HG03571 (cell line): Measurements from ENCODE around the gene MLXIPL.
"Not testable (repeated sequence)": the region's sequence is repeated elsewhere in the genome, so short reads cannot be mapped to it uniquely, and the experiment has no call there.

ENCODE experiments used
- ATAC-seq: cut with Tn5 transposase; IDR thresholded peaks from one replicate; pipeline ENCODE4 v1.9.1; 2021; ENCODE audit not compliant: unreplicated experiment

Gene MLXIPL

DNA sequence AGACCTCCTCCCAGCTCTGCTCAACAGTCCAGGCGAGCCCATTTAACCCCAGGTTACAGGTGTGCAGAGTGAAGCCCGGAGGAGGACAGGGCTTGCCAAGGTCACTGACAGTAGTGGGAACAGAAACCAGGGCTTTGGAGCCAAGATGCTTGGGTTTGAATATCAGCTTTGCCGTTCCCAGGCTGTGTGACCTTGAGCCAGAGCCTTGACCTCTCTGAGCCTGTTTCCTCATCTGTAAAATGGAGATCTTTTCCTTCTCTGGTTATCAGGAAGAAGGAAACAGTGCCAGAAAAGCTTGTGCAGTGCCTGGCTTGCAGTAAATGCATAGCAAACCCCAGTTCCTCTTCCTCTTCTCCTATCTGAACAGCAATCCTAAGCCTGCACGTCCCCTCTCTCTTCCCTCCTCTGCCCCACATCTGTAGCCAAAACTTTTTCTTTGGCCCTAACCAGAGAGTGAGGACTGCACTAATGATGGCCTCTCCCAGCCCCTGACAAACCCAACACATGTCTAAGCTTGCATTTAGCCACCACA lies 21.4 kb upstream of the MLXIPL start:
- ATAC-seq, result no peak

DNA sequence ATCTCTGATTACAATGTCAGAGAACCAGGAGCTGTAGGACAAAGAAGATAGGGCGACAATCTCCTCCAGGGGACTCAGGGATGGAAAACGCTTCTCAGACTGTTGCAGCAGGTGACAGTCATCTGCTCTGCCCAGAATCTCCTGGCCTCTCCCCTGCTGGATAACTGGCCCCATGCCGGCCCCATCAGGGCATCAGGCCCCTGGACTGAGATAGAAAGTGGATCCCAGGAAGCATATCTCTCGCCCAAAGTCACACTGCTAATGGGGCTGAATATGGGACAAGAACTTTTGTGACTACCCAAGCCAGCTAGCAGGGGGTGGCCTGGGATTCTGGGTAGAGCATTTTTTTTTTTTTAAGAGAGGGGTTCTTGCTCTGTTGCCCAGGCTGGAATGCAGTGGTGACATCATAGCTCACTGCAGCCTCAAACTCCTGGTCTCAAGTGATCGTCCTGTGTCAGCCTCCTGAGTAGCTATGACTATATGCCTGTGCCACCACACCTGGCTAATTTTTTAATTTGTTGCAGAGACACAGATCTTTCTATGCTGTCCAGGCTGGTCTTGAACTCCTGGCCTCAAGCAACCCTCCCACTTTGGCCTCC lies 20.5 kb upstream of the MLXIPL start:
- no peak for ATAC-seq

DNA sequence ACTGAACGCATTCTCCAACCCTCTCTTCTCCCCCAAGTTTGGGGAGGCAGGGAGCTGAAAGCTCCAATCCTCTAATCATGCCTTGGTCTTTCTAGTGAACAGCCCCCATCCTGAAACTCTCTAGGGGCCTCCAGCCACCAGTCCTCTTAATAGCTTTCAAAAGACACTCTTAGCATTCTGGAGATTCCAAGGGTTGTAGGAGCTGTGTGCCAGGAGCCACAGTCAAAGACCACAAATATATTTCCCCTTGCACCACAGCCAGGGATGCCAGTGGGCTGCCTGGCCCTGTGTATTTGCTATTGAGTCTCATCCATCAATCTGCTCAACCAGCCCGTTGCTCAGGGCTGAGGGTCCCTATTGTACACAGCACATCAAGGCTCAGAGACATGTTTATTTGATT lies 18.5 kb upstream of the MLXIPL start:
- ATAC-seq, result no peak

DNA sequence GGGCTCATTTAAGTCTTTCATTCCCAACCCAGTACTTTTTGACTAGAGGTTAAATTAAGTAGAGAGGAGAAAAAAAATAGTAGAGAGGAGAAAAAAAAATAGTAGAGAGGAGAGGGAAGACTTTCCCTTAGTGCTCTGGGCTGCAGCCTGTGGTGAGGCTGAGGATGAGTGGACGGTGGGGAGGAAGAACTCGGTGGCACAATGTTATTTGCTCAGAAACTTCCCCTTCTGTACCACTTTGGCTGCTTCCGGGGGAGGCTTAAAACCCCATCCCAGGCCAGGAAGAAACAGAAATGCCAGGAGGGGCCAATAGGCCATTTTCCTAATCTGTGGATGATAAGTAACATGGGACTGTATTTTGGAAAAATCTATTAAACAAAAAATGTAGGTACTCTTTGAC lies 14.6 kb upstream of the MLXIPL start:
- ATAC-seq, result no peak

DNA sequence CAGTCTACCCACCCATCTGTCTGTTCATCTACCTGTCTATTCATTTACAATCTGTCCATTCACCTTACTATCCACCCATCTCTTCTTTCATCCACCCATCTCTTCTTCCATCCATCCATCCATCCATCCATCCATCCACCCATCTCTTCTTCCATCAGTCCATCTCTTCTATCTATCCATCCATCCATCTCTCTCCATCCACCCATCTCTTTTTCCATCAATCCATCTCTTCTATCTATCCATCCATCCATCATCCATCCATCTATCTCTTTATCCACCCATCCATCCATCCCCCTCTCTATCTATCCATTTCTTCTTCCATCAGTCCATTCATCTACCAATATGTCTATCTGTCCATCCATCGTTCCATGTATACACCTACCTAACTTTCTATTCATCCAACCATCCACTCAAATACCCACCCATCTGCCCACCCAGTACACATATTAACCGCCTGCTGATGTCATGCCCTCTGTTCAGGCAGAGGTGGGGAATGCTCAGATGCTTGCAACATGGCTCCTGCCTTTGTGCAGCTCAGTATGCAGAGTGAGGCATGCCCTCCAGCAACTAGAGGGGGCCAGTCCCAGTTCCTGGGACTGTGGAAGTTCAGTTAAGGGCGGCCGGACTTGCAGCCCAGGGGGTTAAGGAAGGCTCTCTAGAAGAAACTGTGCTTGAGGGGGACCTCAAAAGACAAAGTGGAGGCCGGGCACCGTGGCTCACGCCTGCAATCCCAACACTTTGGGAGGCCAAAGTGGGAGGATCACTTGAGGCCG lies 11.3 kb upstream of the MLXIPL start:
- ATAC-seq, result no peak

DNA sequence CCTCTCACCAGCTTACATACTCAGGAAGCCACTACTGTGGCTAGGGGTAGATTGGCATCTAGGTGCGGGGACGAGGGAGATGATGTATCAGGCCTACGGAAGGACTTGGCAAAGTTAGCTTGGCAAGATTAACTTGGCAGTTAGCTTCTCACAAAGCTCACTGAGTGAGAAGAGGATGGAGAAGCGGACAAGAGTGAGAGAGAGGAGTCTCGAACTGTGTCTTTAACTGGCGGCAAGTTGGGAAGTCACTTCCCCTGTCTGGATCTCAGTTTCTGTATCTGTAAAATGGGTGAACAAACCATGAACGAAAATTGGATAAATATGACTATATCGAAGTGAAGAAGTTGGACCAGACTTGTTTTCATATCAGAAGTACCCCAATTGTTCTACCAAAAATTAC lies 9.5 kb upstream of the MLXIPL start:
- ATAC-seq, result no peak

DNA sequence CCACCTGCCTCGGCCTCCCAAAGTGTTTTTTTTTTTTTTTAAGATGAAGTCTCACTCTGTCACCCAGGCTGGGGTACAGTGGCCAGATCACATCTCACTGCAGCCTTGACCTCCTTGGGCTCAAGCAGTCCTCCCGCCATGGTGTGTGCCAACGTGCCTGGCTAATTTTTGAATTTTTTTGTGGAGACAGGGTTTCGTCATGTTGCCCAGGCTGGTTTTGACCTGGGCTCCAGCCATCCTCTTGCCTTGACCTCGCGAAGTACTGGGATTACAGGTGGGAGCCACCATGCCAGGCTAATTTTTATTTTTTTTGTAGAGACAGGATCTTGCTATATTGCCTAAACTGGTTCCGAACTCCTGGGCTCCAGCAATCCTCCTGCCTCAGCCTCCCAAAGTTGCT lies 9.0 kb upstream of the MLXIPL start:
- no peak for ATAC-seq

DNA sequence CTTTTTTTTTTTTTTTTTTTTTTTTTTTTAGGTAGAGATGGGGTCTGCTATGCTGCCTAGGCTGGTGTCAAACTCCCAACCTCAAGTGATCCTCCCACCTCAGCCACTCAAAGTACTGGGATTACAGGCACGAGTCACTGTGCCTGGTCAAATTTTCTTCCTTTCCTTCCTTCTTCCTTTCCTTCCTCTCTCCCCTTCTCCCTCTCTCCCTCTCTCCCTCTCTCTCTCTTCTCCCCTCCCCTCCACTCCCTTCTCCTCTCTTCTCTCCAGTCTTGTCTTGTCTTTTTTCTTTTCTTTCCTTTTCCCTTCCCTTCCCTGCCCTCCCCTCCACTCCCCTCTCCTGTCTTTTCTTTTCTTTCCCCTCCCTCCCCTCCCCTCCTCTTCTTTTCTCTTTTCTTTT lies 7.2 kb upstream of the MLXIPL start:
- no peak for ATAC-seq

DNA sequence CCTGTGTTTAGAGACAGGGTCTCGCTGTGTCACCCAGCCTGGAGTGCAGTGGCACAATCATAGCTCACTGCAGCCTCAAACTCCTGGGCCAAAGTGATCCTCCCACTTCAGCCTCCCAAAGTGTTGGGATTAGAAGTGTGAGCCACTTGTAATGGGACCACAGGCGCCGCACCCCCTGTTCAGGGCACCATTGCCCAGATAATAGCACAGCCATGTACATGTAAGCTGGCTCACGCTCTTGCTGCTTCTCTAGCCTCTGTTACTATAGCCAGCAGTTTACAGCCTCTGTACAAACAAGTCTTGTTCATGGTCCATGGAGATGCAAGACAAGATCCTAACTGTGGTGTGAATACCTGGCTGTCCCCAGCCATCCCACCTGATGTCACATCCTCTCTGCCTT lies 4.2 kb upstream of the MLXIPL start:
- no peak for ATAC-seq

DNA sequence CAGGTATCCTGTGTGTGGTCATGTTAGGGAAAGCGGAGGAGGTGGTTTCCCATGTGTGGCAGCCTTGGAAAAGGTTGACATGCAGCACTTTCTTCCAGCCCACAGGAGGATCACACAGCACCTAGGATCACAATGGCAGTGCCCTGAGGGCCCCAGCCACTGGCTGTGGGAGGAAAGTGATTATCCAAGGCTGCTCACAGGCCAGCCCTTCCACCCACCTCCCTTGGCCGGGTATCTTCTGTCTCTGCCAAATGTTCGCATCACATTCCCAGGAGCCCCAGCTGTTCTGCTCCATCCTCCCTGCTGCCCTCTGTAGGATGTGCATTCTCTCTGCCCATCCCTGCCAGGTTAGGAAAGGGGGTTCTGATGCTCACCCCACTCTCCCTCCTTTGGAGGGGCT lies 2.5 kb upstream of the MLXIPL start:
- no peak for ATAC-seq

DNA sequence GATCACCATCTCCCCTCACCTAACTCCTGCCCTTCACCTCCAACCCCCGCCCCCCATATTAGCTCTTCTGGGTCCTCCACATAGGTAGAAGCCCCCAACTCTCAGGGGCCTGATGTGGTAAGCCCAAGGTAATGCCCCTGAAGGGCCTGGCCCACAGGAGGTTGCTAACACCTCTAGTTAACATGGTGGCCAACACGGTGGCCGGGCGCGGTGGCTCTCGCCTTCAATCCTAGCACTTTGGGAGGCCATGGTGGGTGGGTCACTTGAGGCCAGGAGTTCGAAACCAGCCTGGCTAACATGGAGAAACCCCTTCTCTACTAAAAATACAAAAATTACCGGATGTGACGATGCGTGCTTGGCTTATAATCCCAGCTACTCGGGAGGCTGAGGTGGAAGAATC lies 954 bp upstream of the MLXIPL start:
- ATAC-seq, result no peak

DNA sequence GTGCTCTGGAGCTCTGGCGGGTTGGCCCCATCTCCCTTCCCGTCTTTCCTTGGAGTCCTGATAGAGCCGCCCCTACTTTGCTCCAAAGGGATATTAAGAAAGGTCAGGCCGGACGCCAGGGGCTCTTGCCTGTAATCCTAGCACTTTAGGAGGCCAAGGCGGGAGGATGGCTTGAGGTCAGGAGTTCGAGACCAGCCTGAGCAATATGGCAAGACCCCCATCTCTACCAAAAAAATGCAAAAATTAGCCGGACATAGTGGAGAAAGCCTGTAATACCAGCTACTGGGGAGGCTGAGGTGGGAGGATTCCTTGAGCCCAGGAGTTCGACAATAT lies 313 bp upstream of the MLXIPL start:
- ATAC-seq, result no peak

DNA sequence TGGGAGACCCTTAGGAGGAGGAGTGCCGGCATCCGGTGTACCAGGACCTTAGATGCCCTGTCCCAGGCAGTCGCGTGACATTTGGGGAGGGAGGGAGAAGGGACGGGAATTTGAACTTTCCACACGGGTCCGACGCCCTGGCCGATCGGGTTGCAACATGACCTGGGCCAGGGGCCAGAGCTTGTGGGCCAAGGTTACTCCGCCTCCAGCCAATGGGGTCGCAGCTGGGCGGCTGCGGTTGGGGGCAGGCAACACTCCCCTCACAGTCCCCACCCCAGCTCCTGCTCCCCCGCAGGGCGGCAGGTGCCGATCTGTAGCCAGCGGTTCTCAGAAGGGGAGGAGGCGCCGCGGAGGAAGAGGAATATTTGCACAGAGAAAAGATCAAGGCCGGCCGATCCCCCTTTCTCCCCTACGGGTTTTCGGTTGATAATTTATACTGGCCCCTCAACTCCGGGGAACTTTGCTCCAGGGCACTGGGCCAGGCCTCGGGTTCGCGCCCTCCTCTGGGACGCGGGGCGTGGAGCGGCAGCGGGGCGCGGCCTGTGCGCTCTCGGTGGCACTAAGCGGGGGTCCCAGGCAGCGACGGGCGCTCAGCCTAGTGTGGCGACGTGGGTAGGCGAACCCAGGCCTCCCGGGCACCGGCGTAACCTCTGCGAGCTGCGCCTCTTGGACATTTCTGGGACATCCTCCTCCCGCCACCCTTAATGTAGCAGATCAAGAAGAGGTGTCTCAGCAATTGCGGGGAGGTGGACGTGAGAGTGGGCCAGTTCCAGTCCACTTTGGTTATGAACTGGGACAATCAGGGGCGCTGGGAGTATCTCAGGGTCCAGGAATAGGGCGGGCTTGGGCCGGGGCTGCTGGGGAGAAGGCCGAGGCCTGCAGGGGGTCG lies 1.2 kb downstream of the MLXIPL start:
- no peak for ATAC-seq

DNA sequence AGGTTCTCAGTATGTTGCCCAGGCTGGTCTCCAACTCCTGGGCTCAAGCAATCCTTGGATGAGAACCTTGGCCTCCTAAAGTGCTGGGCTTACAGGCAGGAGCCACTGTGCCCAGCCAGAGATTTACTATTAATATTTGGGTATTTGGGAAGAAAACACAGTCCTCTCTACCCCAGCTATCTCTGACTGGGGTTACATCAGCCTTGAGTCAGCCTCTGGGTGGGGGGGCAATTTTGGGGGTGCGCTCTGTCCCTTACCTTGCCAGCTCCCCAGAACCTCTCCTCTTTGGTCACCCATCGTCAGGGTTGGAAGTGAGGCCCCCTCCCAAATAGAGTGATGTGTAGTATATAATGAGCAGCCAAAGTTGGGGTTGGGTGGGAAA lies 1.8 kb downstream of the MLXIPL start:
- no peak for ATAC-seq

DNA sequence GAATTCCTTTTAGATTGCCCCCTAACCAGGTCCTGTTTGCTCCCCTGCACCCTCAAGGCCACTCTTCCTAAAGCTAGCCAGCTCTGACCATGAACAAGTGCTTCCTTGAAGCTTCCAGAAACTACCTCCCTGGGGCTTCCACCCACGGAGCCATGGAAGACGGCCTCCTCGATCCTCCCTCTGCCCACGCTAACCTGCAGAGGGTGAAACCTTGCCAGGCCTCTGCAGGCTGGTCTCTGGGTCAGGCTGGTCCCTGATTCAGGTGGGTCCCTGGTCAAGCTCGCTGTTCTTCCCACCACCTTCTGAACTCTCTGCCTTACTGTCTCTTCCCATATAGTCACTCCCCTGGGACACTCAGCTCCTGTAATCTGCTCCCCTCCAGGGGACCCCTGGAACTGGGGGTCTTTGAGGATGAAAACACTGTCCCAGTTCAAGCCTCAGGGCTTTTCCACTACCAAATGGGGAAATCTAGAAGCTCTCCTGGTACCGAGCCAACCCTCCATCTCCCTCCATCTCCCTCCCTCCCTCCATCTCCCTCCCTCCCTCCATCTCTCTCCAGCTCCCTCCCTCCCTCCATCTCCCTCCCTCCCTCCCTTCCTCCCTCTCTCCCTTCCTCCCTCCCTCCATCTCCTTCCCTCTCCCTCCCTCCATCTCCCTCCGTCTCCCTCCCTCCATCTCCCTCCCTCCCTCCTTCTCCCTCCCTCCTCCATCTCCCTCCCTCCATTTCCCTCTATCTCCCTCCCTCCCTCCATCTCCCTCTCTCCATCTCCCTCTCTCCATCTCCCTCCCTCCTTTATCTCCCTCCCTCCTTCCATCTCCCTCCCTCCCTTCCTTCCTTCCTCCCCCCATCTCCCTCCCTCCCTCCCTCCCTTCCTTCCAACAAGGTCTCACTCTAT lies 2.9 kb downstream of the MLXIPL start:
- no peak for ATAC-seq

DNA sequence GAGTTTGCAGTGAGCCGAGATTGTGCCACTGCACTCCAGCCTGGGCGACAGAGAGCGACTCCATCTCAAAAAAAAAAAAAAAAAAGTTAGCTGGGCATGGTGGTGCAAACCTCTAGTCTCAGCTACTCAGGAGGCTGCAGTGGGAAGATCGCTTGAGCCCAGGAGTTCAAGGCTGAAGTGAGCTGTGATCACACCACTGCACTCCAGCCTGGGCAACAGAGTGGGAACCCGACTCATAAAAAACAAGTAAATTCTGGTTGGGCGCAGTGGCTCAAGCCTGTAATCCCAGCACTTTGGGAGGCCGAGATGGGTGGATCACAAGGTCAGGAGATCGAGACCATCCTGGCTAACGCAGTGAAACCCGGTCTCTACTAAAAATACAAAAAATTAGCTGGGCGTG lies 4.9 kb downstream of the MLXIPL start:
- ATAC-seq, result not testable (repeated sequence)

DNA sequence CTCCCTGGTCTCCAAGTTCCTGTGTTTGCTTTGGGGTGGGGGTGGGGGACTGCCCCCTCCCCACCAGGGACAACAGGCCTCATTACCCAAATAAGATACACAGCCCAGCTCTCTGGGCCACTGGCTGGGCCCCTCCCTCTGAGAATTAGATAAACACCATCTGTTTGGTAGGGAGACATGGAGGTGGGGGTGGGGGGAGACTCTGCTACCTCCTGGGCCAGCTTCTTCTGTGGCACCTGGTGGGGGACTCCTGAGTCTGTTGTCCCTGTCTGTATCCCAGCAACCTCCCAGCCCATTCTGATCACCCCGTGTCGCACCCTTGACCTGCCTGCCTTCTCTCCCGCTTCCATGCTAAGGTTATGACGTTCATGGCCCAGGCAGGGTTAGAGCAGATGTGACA lies 5.8 kb downstream of the MLXIPL start:
- no peak for ATAC-seq

DNA sequence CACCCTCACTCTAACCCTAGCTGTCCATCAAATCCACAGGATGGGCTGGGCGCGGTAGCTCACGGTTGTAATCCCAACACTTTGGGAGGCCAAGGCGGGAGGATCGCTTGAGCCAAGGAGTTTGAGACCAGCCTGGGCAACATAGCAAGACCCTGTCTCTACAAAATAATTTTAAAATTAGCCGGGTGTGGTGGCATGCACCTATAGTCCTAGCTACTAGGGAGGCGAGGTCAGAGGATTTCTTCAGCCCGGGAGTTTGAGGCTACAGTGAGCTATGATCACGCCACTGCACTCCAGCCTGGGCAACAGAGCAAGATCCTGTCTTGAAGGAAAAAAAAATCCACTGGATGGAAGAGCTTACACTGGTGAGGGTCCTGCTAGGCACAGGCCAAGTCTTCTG lies 6.8 kb downstream of the MLXIPL start:
- ATAC-seq, result not testable (repeated sequence)

DNA sequence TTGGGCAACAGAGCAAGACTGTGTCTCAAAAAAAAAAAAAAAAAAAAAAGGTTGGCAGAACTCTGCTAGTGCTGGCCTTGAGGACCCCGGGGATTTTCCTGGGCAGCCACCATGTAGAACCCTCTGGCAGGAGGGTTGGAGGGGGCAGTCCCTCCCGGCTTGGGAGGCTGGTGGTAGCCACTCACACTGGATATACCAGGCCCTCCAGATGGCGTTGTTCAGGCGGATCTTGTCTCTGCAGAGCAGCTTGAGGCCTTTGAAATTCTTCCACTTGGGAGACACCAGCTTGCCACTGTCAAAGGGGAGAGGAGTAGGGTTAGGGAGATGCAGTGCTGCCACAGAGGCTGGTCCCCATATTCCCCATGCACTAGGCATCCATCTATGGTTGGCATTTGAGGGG lies 8.4 kb downstream of the MLXIPL start:
- no peak for ATAC-seq

DNA sequence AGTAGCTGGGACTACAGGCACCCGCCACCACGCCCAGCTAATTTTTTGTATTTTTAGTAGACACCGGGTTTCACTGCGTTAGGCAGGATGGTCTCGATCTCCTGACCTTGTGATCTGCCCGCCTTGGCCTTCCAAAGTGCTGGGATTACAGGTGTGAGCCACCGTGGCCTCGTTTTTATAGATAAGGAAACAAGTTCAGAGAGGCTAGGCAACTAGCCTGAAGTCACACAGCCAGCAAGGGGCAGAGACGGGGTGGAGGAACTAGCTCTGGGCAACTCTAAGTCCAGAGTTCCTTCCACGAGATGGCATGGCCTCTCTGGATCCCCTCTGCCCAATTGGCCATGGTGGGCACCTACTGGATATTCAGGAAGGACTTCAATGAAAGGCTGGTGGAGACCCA lies 9.4 kb downstream of the MLXIPL start:
- ATAC-seq, result not testable (repeated sequence)
